ENCODE results near the gene MYO7B. TPM values are rescaled to one million over a fixed set of nuclear protein-coding genes. Genes with fewer than 3 reads are reported as not detected.
A peak's percentile ranks its signal among the peaks of the same experiment; 100 is the strongest.
"Not testable (repeated sequence)": the region's sequence is repeated elsewhere in the genome, so short reads cannot be mapped to it uniquely, and the experiment has no call there.

The MYO7B gene
- total RNA-seq, 1 donor from 2014 or later, result 1.3 TPM

DNA sequence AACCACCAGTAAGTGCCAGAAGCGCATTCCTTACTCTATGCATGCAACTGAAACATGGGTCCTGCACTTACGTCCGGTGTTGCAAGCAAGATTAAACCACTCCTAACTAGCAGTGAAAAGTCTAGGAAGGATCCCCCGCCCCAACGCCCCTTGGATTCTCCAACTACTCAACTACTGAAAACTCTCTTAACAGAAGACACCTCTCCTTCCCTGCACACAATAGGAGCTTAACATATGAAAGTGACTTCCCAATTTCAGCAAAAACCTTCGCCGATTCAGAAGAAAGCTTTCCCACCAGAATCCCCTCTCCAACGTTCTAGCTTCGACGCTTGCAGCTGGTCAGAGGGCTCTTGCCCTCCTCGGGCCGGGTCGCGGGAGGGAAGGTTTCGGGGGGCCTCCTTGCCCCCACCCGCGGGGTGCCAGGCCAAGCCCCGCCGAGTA is 9.8 kb upstream of the MYO7B start:
- Histone ChIP-seq H3K36me3 (peaks cover 0 to 15% of the 10 kb centered on the region in 2 donors), H3K4me1 (peaks cover 0 to 10% of the 10 kb centered on the region in 2 donors), H3K4me3 (peak overlapping the region; percentile 84 to 86), H3K27ac (peak overlapping the region; percentile 84 to 95), H3K27me3 (no peaks in the 10 kb centered on the region), H3K9me3 (no peaks in the 10 kb centered on the region)
- intact Hi-C loops (cut with DNase I), result loop anchor here (1.0 to 10.0 kb wide), 8 partner anchors 17 to 359 kb away; partner anchors contain the start of genes AMMECR1L and SFT2D3
- no peak for DNase-seq (ENCODE audit: low spot score in 2 of 2)
- TF ChIP-seq, protein P1, sequence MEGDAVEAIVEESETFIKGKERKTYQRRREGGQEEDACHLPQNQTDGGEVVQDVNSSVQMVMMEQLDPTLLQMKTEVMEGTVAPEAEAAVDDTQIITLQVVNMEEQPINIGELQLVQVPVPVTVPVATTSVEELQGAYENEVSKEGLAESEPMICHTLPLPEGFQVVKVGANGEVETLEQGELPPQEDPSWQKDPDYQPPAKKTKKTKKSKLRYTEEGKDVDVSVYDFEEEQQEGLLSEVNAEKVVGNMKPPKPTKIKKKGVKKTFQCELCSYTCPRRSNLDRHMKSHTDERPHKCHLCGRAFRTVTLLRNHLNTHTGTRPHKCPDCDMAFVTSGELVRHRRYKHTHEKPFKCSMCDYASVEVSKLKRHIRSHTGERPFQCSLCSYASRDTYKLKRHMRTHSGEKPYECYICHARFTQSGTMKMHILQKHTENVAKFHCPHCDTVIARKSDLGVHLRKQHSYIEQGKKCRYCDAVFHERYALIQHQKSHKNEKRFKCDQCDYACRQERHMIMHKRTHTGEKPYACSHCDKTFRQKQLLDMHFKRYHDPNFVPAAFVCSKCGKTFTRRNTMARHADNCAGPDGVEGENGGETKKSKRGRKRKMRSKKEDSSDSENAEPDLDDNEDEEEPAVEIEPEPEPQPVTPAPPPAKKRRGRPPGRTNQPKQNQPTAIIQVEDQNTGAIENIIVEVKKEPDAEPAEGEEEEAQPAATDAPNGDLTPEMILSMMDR (IDR thresholded peaks at IDR 0.05), result no peak

DNA sequence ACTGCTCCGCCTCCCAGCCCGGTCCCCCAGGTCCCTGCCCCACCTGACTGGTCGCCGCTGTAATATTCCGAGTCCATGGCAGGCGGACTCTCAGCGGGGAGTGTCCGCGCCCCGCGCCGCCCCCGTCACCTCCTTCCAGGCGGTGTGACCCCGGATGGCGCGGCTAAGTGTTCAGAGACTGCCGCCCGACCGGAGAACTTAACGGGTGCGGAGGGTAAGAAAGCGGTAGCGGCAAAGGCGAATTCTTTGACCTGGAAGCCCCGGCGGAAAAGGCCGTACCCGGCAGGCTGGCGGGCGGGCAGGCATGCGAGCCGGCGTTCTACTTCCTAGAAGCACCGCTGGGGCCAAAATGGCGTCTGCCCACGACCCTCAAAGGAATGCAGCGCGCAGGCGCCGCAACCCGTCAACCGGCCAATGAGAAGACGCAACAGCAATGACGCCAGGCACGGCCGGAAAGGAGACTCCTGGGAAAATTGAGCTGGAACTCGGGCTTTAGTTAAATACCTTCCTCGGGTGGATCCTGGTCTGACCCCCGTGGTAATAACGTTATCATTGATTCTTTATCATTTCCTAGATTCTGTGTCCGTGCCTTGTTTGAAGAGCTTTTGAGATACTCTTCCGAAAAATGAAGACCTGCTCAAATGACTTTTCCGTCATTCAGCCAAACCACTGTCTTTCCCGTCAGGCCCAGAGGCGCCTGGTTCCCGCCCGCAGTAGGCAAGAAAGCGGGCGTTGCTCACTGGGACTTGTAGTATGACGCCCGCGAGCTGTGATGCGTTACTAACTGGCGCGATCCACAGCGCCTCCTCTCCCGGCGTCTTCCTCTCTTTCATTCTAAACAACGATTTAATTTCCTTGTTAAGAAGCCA is 9.1 kb upstream of the MYO7B start, which contains the start of gene IWS1:
IWS1 (minus strand) TSS at position 358 of the 869 bp plus-strand sequence; CDS start at position 77, 281 bp downstream.
- Histone ChIP-seq H3K27ac (peak within 1 kb of the TSS; percentile 84 to 95), H3K27me3 (no peaks in the 10 kb centered on the region), H3K9me3 (no peaks in the 10 kb centered on the region), H3K4me3 (peak within 1 kb of the TSS; percentile 84 to 86), H3K4me1 (peaks cover 0 to 10% of the 10 kb centered on the region in 2 donors), H3K36me3 (peaks cover 0 to 15% of the 10 kb centered on the region in 2 donors)
- intact Hi-C loops (cut with DNase I), result loop anchor here (1.0 to 10.0 kb wide), 8 partner anchors 18 to 358 kb away; partner anchors contain the start of genes AMMECR1L and SFT2D3
- TF ChIP-seq, protein P1 (IDR thresholded peaks at IDR 0.05), result peak; percentile 21 to 54 (median 27)
- peak; percentile 83 to 98 for DNase-seq (ENCODE audit: low spot score in 2 of 2)

DNA sequence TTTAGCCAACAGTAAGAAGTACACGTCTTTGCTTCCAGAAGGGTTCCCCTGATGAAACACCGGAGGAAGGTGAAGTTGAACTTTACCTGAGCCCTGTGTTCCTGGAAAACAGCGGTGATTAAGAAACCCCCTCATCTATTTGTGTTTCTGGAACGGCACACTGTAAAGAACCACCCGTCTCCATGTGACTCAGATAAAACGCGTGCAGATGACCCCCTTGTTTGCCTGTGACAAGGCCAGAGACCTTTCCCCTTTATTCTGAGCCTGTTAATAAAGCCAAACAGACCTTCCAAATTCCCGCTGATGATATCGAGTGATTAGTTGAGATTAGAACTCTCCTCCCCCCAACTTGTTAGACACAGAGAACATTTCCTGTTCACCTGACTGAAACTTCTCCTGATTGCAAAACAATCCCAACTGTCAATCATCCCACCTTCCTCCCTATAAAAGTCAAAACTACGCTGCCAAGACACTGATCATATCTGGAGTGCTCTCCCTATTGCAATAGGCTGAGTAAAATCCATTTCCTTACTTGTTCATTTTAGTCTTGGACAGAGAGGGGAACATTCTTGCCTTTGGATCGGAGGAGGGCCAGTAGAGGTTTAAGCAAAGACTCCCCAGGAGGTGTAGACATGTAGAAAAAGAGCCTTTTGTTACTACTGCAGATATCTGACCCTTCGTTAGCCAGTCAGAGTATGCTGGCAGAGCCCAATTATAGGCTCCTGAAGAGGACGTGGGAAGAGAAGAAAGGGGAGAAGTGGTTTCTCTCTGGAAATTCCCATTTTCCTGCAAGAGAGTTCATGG is 8.3 kb upstream of the MYO7B start:
- Histone ChIP-seq H3K36me3 (peaks cover 0 to 12% of the 10 kb centered on the region in 2 donors), H3K27ac (peak overlapping the region; percentile 84 to 95), H3K27me3 (no peaks in the 10 kb centered on the region), H3K9me3 (no peaks in the 10 kb centered on the region), H3K4me1 (peaks cover 0 to 10% of the 10 kb centered on the region in 2 donors), H3K4me3 (peak overlapping the region; percentile 84 to 86)
- TF ChIP-seq, protein P1 (IDR thresholded peaks at IDR 0.05), result no peak
- no peak for DNase-seq (ENCODE audit: low spot score in 2 of 2)
- intact Hi-C loops (cut with DNase I), result loop anchor here (2.0 to 10.0 kb wide), 5 partner anchors 42 to 358 kb away; partner anchors contain the start of genes AMMECR1L and SFT2D3

DNA sequence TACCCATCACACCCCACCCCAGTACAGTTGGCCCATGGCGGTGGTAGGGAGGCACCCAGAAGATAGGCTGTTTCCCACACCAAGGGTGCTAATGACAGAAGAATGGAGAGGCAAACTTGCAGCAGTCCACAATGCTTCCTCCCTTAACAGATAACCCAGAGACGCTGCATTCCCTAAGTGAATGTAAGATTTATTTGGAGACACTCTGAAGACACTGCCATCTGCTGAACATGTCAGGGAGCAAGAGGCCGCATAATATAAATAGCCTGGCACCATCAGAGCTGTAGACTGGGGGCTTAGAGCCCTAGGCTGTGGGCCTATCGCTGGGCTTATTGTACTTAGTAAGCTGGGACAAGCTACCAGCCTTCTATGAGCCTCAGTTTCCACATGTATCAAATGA is 7.0 kb upstream of the MYO7B start:
- H3K4me3 ChIP-seq, result no peak overlapping the region
- intact Hi-C loops (cut with DNase I), result loop anchor here (5.0 to 10.0 kb wide), 3 partner anchors 109 to 356 kb away; partner anchors contain the start of gene AMMECR1L
- no peaks in the 10 kb centered on the region for H3K27me3 ChIP-seq
- H3K36me3 ChIP-seq, result no peaks in the 10 kb centered on the region
- H3K27ac ChIP-seq, result no peak overlapping the region
- no peak for DNase-seq (ENCODE audit: low spot score in 2 of 2)
- TF ChIP-seq, protein P1 (IDR thresholded peaks at IDR 0.05), result no peak
- peaks cover 0 to 10% of the 10 kb centered on the region in 2 donors for H3K4me1 ChIP-seq
- no peaks in the 10 kb centered on the region for H3K9me3 ChIP-seq

DNA sequence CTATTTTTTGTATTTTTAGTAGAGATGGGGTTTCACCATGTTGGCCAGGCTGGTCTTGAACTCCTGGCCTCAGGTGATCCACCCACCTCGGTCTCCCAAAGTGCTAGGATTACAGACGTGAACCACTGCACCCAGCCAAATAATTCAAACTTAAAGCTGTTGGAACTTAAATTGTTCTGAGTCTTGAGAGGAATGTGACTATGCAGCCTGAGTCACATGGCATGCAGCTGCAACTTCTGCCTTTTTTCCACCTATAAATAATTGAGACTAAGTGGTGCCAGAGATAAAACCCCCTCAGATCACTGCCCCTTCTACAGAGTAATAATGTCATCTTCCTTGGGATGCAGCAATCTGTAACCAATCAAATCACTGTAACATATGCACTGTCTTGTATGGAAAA is 6.1 kb upstream of the MYO7B start:
- H3K4me3 ChIP-seq; H3K27me3 ChIP-seq; H3K9me3 ChIP-seq; H3K27ac ChIP-seq; H3K36me3 ChIP-seq; DNase-seq (ENCODE audit: low spot score in 2 of 2); H3K4me1 ChIP-seq: not testable (repeated sequence)
- intact Hi-C loops (cut with DNase I), result loop anchor here (5.0 to 10.0 kb wide), 3 partner anchors 108 to 355 kb away; partner anchors contain the start of gene AMMECR1L
